ENCODE results near the gene PLPP4.

The PLPP4 gene

DNA sequence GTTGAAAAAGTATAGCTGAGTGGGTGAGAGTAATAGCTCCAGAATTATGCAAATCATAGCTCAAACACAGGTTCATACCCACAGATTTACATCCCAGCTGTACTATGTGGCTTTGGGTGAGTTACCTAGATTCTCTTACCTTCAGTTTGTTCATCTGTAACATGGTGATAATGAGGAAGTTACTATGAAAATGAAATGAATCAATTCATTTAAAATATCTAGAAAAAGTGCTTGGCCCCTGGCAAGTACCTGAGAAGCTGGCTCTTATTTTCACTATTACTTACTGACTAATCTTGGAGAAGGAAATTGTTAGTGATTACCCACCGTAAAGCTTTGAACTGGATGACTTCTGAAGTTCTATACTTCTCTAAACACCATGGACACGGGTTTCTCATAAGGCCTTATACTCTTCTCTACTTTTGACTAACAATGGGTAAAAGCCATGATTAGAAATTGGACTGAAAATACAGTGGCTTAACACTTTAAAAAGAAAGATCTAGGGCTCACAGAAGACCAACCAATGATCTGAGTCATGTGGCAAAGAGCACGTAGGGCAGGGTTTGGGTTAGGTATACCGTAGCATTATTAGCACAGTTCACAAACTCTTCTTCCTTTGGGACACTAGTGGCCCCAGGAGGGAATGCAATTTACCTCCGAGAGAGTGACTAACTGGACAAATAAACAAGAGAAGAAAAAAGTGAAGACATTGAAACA, 149.2 kb downstream of the PLPP4 start:
- Histone ChIP-seq H3K27ac (ENCODE audit: low read length) (peak overlapping the region; percentile 97), H2AFZ (ENCODE audit: low read depth, low read length) (no peak overlapping the region), H3K36me3 (replicated peaks; ENCODE audit: low read depth, low read length) (peaks cover 18% of the 10 kb centered on the region), H4K20me1 (ENCODE audit: insufficient read depth, low read length) (no peaks in the 10 kb centered on the region), H3K9me3 (ENCODE audit: insufficient read depth, low read length) (peaks cover 10% of the 10 kb centered on the region), H3K9ac (ENCODE audit: low read length) (peak overlapping the region; percentile 50), H3K79me2 (ENCODE audit: low read length) (no peaks in the 10 kb centered on the region), H3K4me2 (ENCODE audit: low read length) (peak overlapping the region; percentile 79), H3K4me3 (ENCODE audit: low read length) (peak overlapping the region; percentile 39), H3K27me3 (ENCODE audit: low read depth, low read length) (peaks cover 12% of the 10 kb centered on the region), H3K4me1 (ENCODE audit: low read length) (peaks cover 72% of the 10 kb centered on the region)
- TF ChIP-seq, protein P1, sequence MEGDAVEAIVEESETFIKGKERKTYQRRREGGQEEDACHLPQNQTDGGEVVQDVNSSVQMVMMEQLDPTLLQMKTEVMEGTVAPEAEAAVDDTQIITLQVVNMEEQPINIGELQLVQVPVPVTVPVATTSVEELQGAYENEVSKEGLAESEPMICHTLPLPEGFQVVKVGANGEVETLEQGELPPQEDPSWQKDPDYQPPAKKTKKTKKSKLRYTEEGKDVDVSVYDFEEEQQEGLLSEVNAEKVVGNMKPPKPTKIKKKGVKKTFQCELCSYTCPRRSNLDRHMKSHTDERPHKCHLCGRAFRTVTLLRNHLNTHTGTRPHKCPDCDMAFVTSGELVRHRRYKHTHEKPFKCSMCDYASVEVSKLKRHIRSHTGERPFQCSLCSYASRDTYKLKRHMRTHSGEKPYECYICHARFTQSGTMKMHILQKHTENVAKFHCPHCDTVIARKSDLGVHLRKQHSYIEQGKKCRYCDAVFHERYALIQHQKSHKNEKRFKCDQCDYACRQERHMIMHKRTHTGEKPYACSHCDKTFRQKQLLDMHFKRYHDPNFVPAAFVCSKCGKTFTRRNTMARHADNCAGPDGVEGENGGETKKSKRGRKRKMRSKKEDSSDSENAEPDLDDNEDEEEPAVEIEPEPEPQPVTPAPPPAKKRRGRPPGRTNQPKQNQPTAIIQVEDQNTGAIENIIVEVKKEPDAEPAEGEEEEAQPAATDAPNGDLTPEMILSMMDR (IDR thresholded peaks at IDR 0.05; ENCODE audit: low read depth, low read length), result no peak
- peak; percentile 80 for TF ChIP-seq EZH2phosphoT487 (IDR thresholded peaks at IDR 0.05; ENCODE audit: low read depth)

DNA sequence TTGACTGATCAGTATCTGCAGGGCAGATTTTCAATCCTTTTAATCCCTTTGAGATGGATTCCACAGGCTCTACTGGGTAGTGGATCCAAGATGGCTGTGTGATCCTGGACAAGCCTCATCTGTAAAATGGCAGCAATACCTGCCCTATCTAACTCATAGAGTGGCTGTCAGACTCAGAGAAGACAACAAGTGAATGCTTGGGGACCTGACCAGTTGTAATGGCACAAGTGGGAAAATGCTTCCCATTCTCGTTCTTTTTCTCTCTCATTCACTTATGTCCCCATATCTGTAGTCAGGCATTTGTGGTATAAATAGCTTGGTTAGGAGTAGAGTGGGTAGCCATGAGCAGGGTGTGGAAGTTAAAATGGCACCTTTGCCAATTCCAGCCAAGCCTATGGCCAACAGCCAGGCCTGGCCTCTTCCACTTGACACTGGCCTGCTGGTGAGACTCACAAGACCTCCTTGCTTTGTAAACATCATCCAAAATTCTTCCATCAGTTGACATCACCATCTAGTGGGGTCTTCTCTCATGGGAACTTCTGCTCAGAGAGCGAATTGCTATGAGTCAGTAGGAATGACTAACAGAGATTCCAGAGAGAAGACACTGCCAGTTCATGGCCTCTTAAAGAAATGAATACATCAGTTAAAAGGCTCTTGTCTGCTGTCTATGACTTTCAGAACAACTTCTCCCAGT, 150.1 kb downstream of the PLPP4 start:
- H2AFZ ChIP-seq (ENCODE audit: low read depth, low read length), result no peak overlapping the region
- H3K36me3 ChIP-seq (replicated peaks; ENCODE audit: low read depth, low read length), result peaks cover 18% of the 10 kb centered on the region
- peaks cover 64% of the 10 kb centered on the region for H3K4me1 ChIP-seq (ENCODE audit: low read length)
- no peaks in the 10 kb centered on the region for H4K20me1 ChIP-seq (ENCODE audit: insufficient read depth, low read length)
- H3K27ac ChIP-seq (ENCODE audit: low read length), result peak overlapping the region; percentile 97
- peaks cover 10% of the 10 kb centered on the region for H3K9me3 ChIP-seq (ENCODE audit: insufficient read depth, low read length)
- peak overlapping the region; percentile 39 for H3K4me3 ChIP-seq (ENCODE audit: low read length)
- H3K4me2 ChIP-seq (ENCODE audit: low read length), result peak overlapping the region; percentile 63
- H3K9ac ChIP-seq (ENCODE audit: low read length), result peak overlapping the region; percentile 50
- H3K27me3 ChIP-seq (ENCODE audit: low read depth, low read length), result peaks cover 16% of the 10 kb centered on the region
- TF ChIP-seq, protein P1 (IDR thresholded peaks at IDR 0.05; ENCODE audit: low read depth, low read length), result no peak
- no peak for TF ChIP-seq EZH2phosphoT487 (IDR thresholded peaks at IDR 0.05; ENCODE audit: low read depth)
- no peaks in the 10 kb centered on the region for H3K79me2 ChIP-seq (ENCODE audit: low read length)

DNA sequence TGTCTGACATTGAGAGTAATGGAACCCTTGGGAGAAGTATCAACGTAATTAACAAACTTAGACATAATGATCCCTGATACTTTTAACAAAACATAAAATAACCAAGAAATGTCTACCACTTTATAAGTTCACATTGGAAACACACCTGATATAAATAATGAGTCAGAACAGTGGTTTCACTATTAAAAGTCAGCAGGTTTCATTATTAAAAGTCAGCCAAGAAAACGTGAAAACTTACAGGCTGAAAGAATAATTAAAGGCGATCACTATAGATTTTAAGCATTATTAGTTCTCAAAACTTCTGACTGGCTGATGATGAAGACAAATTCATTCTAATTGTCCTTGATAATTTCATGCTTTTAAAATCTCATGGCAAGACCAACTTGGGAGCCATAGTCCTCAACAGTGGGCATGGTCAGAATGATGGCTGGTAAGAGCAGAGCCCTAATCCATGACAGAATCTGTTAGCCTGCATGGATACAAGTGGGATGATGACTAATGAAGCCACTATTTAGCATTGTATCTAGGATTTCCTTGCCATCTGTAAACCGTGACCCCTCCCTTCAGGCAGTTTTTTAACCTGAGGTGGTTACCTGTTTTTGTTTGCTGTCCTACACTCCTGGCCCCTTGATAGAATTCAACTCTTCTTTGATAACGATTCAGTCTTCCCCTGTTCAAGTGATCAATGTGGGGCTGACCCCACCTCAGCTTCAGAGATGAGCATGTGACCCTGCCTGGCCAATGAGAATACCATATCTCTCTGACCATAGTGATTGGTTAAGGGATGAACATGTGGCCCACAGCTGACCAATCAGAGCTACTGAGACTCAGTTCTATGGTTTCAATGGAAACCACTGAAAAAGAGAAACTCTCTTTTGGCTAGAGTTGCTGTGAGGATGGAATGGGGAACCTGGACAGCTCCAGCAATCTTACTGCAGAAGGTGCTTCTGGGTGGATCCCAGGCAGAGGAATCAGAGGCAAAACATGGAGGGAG, 151.0 kb downstream of the PLPP4 start:
- H3K4me2 ChIP-seq (ENCODE audit: low read length), result peak overlapping the region; percentile 63
- peaks cover 55% of the 10 kb centered on the region for H3K4me1 ChIP-seq (ENCODE audit: low read length)
- peak overlapping the region; percentile 97 for H3K27ac ChIP-seq (ENCODE audit: low read length)
- H3K9me3 ChIP-seq (ENCODE audit: insufficient read depth, low read length), result peaks cover 6% of the 10 kb centered on the region
- H3K36me3 ChIP-seq (replicated peaks; ENCODE audit: low read depth, low read length), result peaks cover 15% of the 10 kb centered on the region
- TF ChIP-seq, protein P1 (IDR thresholded peaks at IDR 0.05; ENCODE audit: low read depth, low read length), result no peak
- 0 out of 2 replicates have a peak, but pooled peaks have one; percentile 36 for TF ChIP-seq EZH2phosphoT487 (IDR thresholded peaks at IDR 0.05; ENCODE audit: low read depth)
- H3K27me3 ChIP-seq (ENCODE audit: low read depth, low read length), result peaks cover 16% of the 10 kb centered on the region
- no peak overlapping the region for H2AFZ ChIP-seq (ENCODE audit: low read depth, low read length)
- peak overlapping the region; percentile 56 for H3K4me3 ChIP-seq (ENCODE audit: low read length)
- H3K9ac ChIP-seq (ENCODE audit: low read length), result peak overlapping the region; percentile 54; the same call in 1 of the 2 replicates
- no peaks in the 10 kb centered on the region for H4K20me1 ChIP-seq (ENCODE audit: insufficient read depth, low read length)
- H3K79me2 ChIP-seq (ENCODE audit: low read length), result no peaks in the 10 kb centered on the region

Data from OCI-LY3 (cell line).